ENCODE data around the gene NOC2L. TPM values are rescaled to one million over a fixed set of nuclear protein-coding genes. Genes with fewer than 3 reads are reported as not detected.

NOC2L gene
- total and polyA plus RNA-seq, 9 of the 15 experiments (the other 6 are each of a cell fraction or from before 2014, with no cell fraction given): 4.0 to 410 (median 200) TPM

DNA sequence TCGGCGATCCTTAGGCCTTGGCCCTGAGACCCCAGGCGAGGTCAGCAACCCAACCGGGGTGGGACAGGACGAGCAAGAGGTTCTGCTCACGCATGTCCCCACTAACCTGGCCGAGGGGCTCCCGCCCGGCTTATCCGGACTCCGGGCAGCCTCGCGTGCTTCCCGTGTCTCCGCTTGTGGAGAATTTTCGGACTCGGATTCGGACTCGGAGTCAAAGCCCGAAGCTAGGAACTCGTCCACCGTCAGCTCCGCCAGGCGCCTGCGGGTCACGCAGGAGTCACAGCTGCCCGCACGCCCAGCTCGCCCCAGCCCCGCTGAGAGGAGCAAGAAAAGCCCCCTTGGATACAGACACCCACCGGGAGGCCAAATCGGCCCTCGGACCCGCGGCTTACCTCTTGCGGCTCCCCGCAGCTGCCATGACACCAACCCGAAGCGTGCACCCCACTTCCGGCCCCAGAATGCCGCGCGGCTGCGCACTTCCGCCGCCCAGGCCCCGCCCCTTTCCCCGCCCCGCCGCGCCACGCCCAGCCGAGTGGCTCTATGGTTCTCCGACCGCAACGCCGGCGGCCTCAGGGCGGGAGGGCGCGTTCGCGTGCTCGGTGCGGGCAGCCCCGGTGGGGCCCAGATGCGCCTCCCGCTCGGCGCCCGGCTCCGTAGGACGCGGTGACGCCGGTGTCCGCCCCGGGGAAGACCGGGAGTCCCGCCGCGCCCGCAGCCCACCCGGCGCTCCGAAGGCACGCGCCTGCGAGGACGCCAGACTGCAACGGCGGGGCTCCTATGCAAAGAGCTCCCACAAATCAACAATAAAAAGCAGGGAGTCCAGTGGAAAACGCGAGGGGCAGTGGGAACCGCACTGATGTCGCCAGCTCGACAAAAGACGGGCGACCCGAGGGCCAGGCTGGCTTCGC is at the start of gene NOC2L (continued):
- TF ChIP-seq, protein P1, sequence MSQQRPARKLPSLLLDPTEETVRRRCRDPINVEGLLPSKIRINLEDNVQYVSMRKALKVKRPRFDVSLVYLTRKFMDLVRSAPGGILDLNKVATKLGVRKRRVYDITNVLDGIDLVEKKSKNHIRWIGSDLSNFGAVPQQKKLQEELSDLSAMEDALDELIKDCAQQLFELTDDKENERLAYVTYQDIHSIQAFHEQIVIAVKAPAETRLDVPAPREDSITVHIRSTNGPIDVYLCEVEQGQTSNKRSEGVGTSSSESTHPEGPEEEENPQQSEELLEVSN (IDR thresholded peaks at IDR 0.05; ENCODE audit: borderline replicate concordance in 1 of 2, extremely low read depth in 1 of 2, insufficient read depth in 1 of 2, insufficient read length in 1 of 2, low read depth in 1 of 2, low read length in 1 of 2, poor library complexity in 1 of 2, severe bottlenecking in 1 of 2): peak; percentile 18 to 48
- no peak for TF ChIP-seq SIRT6 (IDR thresholded peaks at IDR 0.05; ENCODE audit: low read depth, low read length)
- TF ChIP-seq ZNF143 (CRISPR knock-in tag; IDR thresholded peaks at IDR 0.05): peak; percentile 77
- TF ChIP-seq, protein P2, sequence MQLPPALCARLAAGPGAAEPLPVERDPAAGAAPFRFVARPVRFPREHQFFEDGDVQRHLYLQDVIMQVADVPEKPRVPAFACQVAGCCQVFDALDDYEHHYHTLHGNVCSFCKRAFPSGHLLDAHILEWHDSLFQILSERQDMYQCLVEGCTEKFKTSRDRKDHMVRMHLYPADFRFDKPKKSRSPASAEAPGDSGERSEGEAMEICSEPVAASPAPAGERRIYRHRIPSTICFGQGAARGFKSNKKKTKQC (CRISPR knock-in tag; IDR thresholded peaks at IDR 0.05): peak; percentile 80; the same call in 1 of the 2 replicates
- TF ChIP-seq, protein P3, sequence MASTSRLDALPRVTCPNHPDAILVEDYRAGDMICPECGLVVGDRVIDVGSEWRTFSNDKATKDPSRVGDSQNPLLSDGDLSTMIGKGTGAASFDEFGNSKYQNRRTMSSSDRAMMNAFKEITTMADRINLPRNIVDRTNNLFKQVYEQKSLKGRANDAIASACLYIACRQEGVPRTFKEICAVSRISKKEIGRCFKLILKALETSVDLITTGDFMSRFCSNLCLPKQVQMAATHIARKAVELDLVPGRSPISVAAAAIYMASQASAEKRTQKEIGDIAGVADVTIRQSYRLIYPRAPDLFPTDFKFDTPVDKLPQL (IDR thresholded peaks at IDR 0.05; ENCODE audit: extremely low read depth, insufficient read length): no peak
- TF ChIP-seq, protein P4, sequence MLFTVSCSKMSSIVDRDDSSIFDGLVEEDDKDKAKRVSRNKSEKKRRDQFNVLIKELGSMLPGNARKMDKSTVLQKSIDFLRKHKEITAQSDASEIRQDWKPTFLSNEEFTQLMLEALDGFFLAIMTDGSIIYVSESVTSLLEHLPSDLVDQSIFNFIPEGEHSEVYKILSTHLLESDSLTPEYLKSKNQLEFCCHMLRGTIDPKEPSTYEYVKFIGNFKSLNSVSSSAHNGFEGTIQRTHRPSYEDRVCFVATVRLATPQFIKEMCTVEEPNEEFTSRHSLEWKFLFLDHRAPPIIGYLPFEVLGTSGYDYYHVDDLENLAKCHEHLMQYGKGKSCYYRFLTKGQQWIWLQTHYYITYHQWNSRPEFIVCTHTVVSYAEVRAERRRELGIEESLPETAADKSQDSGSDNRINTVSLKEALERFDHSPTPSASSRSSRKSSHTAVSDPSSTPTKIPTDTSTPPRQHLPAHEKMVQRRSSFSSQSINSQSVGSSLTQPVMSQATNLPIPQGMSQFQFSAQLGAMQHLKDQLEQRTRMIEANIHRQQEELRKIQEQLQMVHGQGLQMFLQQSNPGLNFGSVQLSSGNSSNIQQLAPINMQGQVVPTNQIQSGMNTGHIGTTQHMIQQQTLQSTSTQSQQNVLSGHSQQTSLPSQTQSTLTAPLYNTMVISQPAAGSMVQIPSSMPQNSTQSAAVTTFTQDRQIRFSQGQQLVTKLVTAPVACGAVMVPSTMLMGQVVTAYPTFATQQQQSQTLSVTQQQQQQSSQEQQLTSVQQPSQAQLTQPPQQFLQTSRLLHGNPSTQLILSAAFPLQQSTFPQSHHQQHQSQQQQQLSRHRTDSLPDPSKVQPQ (CRISPR knock-in tag; IDR thresholded peaks at IDR 0.05; ENCODE audit: borderline replicate concordance): 0 out of 2 replicates have a peak, but pooled peaks have one; percentile 23
- TF ChIP-seq ZNF778 (CRISPR knock-in tag; IDR thresholded peaks at IDR 0.05): no peak
- no peak for TF ChIP-seq PTRF (tag; IDR thresholded peaks at IDR 0.05)
- TF ChIP-seq, protein P5, sequence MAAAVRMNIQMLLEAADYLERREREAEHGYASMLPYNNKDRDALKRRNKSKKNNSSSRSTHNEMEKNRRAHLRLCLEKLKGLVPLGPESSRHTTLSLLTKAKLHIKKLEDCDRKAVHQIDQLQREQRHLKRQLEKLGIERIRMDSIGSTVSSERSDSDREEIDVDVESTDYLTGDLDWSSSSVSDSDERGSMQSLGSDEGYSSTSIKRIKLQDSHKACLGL (CRISPR knock-in tag; IDR thresholded peaks at IDR 0.05; ENCODE audit: borderline replicate concordance, poor library complexity, severe bottlenecking): peak; percentile 71
- TF ChIP-seq, protein P6, sequence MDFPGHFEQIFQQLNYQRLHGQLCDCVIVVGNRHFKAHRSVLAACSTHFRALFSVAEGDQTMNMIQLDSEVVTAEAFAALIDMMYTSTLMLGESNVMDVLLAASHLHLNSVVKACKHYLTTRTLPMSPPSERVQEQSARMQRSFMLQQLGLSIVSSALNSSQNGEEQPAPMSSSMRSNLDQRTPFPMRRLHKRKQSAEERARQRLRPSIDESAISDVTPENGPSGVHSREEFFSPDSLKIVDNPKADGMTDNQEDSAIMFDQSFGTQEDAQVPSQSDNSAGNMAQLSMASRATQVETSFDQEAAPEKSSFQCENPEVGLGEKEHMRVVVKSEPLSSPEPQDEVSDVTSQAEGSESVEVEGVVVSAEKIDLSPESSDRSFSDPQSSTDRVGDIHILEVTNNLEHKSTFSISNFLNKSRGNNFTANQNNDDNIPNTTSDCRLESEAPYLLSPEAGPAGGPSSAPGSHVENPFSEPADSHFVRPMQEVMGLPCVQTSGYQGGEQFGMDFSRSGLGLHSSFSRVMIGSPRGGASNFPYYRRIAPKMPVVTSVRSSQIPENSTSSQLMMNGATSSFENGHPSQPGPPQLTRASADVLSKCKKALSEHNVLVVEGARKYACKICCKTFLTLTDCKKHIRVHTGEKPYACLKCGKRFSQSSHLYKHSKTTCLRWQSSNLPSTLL (IDR thresholded peaks at IDR 0.05): no peak
- peak; percentile 88 for TF ChIP-seq PHF20 (IDR thresholded peaks at IDR 0.05; ENCODE audit: partially characterized antibody)
- TF ChIP-seq CREM (IDR thresholded peaks at IDR 0.05; ENCODE audit: low read depth): peak; percentile 82
- TF ChIP-seq MEIS2 (IDR thresholded peaks at IDR 0.05; ENCODE audit: partially characterized antibody): no peak
- peak; percentile 79 for TF ChIP-seq MXI1 (IDR thresholded peaks at IDR 0.05; ENCODE audit: low read depth, low read length)
- TF ChIP-seq NFATC3 (IDR thresholded peaks at IDR 0.05): no peak
- TF ChIP-seq MBD2 (IDR thresholded peaks at IDR 0.05; ENCODE audit: borderline replicate concordance, low read depth): peak; percentile 65
- TF ChIP-seq PURB (CRISPR knock-in tag; IDR thresholded peaks at IDR 0.05; ENCODE audit: low read depth): no peak
- no peak for TF ChIP-seq STAG1 (CRISPR knock-in tag; IDR thresholded peaks at IDR 0.05; ENCODE audit: borderline replicate concordance)
- TF ChIP-seq TFAM (CRISPR knock-in tag; conservative IDR thresholded peaks at IDR 0.05): no peak
